GM21528 (cell line): Measurements from ENCODE around the gene DDRGK1.

Experiments used
- ATAC-seq: cut with Tn5 transposase; IDR thresholded peaks from one replicate; pipeline ENCODE4 v1.9.1; 2021; ENCODE audit warnings: mild to moderate bottlenecking, moderate library complexity; ENCODE audit not compliant: unreplicated experiment, low FRiP score

The DDRGK1 gene

DNA sequence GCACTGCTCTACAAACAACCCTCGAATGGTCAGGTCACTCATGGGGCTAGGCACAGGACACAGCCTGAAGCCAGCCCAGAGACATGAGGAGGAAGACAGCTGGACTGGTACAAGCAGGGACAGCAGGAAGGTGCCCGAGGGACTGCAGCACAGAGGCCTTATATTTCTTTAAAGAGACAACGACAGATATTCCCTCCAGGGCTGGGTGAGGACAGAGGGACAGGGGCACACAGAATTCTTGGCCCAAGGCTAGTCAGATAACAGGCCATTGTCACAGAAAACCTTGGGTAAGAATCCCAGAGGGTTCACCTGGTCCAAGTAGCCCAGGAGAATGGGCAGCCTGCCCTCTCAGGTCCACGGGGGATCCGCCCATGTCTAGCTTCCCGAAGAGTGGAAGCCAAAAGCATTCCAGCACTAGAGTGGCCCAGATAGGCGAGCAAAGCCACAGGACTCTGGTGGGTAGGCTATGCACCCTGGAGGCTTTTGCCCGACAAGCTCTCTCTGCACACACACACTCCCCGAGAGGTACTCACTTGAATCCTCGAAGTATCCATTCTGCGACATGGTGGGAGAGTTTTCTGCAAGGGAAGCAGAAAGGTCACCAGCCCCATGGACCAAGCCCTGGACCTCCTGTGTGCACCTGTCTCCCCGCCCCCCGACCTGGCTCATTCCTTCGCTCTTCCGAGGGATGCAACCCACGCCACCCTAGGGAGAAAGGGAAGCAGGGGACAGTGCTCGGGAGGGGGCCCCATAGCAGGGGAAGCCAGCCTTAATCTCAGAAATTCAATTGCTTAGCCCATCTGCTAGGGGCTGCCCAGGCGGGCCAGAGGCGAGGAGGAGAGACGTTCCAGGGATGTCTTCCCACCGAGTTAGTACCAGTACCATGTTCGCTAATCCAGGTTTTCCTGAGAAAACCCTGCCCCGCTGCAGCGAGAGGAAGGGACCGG, 32.8 kb upstream of the DDRGK1 start:
- ATAC-seq = no peak

DNA sequence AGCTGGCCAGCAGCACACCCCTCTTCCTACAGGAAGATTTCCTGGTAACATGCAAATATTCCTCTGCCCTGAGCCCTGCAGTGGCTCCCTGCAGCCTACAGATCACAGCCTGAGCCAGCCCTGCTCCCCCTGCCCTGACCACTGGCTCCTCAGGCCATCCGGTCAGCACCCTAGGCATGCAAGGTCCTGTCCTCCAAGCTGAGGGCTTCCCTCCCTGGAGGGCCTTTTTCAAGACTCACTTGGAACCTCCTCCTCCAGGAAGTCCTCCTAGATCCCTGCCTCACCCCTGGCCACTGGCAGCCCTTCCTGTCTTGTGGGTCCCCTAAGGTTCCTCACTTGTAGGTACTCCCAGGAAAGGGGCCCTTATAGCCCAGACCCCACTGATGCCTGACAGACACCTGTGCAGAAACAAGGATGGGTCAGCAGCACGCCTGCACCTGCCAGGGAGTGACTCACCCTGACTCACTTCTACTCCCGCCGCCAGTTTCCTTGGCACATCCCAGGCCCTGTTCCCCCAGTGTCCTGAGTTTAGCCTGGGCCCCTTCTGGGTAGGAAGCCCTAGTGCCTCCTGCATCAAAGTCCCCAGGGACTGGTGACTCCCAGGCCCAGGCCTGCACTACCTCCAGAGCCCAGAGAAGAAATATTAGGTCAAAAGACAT, 31.3 kb upstream of the DDRGK1 start:
- ATAC-seq = no peak

DNA sequence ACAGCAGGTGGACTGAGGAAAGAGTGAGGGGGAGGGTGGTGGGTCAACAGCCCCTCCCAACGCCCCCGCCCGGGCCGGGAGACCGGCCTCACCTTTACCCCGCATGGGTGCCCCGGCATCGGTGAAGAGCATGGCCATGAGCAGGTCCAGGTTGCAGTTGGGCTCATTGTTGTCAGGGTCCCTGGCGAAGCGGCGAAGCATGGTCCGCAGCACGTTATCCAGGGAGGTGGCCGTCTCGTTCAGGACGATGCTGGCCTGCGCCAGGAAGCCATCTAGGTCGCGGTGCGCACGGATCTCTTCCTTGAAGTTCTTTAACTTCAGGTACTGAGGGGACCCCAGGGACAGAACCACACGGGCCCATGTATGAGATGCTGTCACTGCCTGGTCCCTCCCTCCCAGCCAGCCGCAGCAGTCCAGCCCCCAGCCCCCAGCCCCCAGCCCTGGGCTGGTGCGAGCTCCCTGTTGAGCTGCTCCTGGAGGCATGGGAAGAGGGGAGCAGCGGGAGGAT, 29.6 kb upstream of the DDRGK1 start:
- no peak for ATAC-seq

DNA sequence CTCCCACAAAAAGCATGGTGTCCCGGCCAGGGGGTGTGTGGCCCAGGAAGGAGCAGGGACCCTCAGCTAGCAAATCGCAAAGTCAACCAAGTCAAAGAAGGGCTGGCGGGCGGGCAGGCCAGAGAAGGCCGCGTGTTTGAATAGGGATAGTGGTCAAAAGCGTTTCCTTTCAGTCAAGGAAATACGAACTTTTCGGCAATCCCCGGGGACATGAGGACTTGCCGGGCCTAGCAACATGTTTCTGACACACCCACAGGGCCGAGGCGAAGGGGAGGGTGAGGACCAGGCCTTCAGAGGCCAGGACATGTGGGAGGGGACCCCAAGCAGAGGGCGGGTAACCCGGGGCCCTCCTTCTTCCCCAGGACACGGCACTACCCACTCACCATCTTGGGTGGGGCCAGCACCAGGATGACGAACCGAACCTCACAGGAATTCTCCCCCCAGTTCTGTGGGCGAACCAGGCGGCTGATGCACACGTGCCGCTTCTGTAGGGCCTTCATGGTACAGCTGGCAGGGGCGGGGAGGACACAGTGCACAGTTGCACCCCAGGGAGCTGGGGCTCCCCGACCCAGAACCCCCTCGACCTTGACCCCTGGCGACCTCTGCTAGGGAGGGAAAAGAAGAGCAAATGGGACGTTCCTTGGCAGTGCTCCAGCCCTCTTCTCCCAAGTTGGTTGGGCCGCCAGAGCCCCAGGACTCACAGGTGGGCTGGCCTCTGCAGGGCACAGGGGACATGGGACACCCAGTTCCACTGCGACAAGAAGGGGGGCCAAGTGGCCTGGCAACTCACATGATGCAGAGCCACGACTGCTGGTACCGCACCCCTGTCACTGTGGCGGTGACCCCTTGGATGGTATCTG, 28.9 kb upstream of the DDRGK1 start:
- no peak for ATAC-seq

DNA sequence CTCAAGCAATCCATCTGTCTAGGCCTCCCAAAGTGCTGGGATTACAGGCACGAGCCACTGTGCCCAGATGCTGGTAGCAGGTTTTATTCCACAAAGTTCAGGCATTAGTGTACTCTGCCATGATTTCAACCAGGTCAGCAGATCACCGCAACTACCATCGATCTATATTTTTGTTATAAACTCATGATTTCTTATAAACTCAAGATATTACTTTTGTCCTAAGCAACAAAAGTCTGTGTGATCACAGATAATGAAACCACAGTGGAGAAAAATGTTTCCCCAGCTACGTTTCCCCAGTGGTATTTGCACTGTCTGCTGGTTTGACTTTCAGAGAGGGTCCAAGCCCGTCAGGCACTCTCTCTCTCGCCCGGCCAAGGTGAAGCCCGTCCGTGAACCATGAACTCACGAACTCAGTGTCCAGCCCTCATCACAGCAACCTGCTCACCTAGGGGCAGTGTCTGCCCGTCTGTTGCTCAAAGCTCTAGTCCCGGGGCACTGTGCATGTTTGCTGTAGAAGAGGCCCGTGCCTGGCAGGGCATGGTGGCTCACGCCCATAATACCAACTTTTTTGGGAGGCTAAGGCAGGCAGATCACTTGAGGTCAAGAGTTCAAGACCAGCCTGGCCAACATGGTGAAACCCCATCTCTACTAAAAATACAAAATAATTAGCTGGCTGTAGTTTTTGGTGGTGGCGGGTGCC, 27.6 kb upstream of the DDRGK1 start:
- no peak for ATAC-seq

DNA sequence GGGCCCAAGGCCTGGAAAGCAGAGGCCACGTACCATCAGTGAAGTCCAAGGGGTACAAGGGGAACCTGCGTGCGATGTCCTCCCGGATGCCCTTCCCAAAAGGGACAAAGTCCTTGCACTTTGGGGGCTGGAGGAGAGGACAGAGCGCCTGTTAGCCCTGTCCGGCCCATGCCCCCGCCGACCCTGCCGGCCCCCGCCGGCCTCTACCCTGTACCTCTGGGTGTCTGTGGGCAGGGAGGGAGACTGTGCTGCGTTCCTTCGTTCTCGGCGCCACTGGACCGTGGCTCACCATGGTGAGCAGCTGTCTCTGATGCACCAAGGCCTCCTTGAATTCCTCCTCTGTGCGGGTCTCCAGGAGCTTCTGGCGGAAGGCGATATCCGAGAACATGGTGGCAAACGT, 26.6 kb upstream of the DDRGK1 start:
- ATAC-seq = no peak

DNA sequence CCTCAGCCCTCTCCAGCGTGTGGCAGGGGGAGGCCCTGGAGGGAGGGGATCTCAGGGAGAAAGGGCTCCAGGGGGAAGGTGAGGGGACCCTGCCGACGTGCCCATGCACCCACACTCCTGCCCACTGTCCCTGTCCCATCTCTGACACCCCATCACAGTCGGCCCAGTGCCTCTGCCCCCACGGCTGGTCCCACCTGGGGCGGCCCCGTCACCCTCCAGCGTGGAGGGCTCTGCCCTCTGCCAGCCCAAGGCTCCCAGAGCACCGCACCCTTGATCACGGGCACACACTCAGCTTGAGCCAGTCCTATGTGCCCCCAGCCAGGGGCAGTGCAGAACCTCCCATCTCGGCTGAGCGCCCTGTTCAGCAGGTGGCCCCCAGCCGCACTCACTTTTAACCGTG, 25.3 kb upstream of the DDRGK1 start:
- ATAC-seq = no peak

DNA sequence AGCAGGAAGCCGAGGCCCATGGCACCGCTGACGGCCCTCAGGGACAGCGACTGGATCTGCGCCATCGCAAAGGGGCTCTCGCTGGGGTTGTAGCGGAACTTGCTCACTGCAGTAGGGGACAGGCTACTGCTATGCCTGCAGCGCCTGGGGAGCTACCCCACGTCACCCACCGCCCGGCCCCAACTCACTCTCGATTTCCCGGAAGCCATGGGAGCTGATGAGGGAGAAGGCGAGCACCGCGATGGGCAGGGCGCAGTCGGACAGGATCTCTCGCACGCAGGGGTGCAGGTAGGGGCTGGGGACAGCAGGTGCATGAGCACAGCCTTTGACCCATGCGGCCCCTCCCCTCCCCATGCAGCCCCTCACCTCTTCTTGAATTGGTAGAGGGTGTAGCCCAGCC, 24.7 kb upstream of the DDRGK1 start:
- no peak for ATAC-seq

DNA sequence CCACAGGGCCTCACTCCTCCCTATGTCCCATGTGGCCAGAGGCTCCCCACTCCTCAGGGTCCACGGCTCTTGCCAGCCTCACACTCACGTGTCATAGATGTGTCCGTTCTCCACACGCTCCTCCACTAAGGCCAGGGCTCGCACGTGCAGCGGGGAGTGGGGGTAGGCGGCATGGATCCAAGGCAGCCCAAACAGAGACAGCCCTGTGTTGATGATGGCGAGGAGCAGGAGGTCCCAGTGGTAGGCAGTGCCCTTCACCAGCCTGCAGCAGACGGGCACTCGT, 24.2 kb upstream of the DDRGK1 start:
- no peak for ATAC-seq

DNA sequence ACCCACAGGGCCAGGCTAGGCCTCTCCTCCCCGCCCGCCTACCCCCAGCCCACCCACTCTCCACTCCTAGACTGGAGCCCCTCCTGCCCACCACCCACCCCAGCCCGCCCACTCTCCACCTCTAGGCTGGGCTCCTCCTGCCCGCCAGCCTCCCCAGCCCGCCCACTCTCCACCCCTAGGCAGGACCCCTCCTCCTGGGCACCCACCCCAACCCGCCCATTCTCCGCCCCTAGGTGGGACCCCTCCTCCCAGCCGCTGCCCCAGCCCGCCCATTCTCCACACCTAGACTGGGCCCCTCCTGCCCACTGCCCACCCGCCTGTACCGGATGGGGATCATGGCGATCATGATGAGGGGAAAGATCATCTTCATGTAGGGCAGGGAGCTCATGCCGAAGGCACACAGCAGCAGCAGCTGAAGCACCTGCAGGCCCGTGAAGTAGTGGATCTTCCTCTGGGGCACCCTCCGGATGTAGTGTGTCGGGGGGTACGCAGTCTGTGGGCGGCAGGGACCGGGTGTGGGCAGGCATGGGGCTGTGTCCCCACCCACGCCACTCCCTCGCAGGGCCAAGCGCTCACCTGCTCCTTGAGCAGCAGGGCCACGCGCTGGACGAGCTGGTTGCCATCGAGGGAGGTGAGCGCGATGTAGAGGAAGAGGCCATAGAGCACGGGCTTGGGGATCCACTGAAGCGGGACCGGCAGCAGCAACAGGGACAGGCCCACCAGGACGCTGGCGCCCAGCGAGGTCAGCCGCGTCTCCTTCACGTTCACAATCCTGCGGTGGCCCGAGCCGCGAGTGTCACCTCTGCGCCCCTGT, 23.7 kb upstream of the DDRGK1 start:
- no peak for ATAC-seq

DNA sequence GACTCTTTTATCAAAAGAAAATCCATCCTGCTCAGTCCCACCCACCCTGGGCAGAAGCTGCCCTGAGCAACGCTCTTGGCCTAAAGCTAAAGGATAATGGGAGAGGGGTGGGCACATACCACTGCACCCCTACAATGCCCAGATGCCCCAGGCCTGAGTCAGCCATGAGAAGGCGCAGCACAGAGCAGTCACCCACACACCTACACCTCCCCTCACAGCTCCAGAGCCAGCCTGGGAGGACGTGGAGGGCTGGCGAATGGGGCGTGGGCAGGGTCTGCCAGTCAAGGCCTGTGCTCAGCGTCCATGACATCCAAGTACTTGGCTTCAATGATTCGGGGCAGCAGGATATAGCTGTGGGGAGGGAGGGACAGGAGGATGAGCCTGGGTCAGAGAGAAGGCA, 23.0 kb upstream of the DDRGK1 start:
- ATAC-seq = no peak

DNA sequence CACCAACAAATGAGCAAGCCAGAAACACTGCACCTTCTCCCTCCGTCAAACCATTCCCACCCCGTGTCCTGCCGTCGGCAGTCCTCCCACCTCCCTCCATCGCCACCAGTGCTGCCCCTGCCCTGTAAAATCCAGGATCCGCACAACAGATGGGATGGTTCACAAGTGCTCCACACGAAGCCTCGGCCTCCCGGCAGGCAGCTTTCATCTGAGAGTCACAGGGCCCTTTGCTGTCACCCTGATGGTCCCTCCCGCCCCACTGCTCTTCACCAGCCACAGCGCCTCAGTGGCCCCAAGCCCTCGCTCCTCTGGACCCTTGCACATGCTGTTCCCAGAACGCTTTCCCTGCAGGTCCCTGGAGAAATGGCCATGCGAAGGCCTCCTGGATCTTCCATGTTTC, 22.4 kb upstream of the DDRGK1 start:
- no peak for ATAC-seq

DNA sequence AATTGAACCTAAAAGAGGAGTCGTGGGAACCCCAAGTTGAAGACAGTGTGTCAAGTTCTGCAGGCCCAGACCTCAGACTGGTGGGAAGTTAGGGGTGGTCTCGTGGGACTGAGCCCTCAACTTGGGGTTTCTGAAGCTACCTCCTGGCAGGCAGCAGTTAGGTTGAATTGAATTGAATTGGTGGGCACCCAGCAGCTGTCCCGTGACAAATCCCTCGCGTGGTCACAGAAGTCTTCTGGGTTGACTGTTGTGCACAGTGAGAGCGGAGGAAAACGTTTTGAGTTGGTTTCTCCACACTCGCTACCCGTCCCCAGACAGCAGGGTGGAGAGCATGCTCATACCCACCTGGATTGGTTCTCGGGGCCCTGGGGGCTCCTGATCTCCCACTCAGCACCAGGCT, 21.6 kb upstream of the DDRGK1 start:
- no peak for ATAC-seq

DNA sequence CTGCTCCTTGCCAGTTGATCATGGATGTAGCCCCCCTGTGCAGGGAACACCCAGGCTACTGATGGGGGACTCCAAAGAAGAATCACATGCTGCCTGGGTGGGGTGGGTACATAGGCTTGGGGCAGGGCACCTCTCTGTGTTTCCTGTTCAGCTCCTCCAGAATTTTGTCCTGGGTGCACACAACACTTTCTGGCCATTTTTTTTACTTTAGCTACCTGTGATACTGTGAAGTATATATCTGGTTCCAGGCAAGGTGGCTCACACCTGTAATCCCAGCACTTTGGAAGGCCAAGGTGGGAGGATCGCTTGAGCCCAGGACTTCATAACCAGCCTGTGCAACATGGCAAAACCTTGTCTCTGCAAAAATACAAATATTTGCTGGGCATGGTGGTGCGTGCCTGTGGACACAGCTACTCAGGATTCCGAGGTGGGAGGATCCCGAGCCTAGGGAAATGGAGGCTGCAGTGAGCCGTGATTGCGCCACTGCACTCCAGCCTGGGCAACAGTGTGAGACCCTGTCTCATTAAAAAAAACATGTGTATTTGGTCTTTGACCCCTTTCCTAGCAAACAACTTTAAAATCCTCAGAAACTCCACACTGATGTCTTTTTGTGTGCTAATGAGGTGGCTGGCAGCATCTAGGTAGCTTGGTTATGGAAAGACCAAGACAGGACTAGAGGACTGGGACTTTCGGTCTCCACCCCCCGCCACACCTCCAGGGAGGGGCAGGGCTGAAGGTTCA, 20.4 kb upstream of the DDRGK1 start:
- no peak for ATAC-seq

DNA sequence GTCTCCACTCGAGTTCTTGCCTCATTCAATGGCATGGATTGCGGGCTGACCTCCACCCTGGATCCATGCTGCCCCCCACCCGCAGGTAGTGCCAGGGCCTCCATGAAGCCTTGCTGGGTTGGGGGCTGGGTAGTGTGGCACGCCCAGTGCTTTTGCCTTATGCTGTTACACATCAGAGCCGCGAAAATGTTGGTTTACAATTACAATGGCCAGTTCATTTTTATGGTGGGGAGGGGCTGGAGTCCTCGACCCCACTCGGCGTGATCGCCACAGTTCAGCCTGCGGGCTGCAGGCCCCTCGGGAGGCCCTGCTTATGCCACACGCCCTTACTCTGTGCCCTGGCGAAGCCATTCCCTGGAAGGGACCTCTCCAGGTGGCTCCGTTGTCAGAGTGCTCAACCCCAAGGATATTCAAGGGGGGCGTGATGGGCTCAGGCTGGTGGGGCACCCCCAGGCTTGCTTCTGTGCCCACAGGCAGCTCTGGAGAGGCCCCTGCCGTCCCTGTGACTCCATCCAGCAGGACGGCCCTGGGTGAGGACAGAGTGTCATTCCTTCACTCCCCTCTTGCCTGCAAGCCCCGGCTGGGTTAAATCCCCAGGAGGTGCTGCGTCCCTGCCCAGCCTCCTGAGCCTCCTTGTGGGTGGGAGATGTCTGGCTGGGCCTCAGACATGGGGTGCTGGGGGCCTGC, 19.7 kb upstream of the DDRGK1 start:
- ATAC-seq = no peak

DNA sequence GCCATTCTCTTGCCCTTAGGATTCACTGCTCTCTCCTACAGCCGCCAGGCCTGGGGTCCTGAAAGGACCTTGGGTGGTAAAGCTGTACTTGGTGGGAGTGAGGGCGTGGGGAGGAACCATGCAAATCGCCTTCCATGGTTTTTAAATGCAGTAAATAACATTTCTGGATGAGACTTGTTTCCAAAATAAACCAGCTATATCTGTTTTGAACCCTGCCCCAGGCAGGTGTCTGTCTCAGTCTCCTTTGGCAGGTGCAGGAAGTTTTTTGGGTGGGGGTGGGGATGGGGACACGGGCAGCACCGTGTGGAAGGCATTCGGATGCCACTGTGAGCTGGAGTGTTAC, 19.1 kb upstream of the DDRGK1 start:
- ATAC-seq = no peak

DNA sequence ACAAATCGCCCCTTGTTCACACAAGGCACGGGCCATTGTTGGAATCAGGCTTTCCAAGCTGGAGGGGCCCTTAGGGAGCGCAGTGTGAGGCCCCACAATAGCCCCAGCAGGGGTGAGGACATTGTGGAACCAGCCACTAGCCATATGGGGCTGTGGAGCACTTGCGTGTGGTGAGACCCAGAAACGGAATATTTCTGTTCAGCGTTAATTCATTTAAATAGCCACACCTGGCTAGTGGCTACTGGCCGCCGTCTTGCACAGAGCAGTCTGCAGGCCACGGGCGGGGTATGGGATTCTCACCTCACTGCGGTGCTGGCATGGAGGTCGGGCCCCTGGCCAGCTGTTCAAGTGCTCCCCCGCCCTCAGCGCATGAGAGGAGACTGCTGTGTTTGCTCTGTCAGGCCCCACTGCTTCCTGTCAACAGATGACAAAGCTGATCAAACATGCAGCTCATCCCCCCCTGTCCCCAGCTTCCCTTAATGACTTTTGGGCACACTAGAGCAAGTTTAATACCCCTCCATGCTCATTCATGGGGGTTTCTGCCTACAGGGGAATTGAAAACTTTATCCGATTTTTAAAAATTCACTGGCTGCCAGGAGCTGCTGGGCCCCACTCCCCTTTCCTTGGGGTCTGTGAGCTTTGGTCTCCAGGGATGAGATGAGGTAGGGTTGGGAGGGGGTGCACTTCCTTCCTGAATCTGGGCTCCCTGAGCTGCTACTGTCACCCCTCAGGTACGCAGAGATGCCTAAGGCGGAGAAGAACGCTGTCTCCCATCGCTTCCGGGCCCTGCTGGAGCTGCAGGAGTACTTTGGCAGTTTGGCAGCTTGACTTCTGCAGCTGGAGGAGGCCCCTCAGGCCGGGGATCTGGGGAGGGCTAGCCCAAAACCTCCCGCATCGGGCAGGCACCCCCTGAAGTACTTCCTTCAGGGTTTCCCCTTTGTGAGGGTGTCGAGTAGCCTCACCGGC, 18.4 kb upstream of the DDRGK1 start:
- ATAC-seq = no peak
